GM18498 (cell line): ENCODE measurements around the gene LLGL2.
"Not testable (repeated sequence)": the region's sequence is repeated elsewhere in the genome, so short reads cannot be mapped to it uniquely, and the experiment has no call there.

ENCODE experiments used
- ATAC-seq: cut with Tn5 transposase; IDR thresholded peaks from one replicate; pipeline ENCODE4 v1.9.1; 2021; ENCODE audit warnings: mild to moderate bottlenecking, moderate library complexity; ENCODE audit not compliant: unreplicated experiment

Gene LLGL2

GRCh38 chr17:75518983-75519537 lies 6.4 kb upstream of the LLGL2 start:
- ATAC-seq, result no peak

GRCh38 chr17:75520413-75520812 lies 5.1 kb upstream of the LLGL2 start:
- ATAC-seq, result not testable (repeated sequence)

- no peak for ATAC-seq
These were observed 4.2 kb upstream of the LLGL2 start for GRCh38 chr17:75521290-75521689.

GRCh38 chr17:75521951-75522727 lies 3.4 kb upstream of the LLGL2 start:
- ATAC-seq, result no peak

GRCh38 chr17:75523647-75524046 lies 1.9 kb upstream of the LLGL2 start:
- no peak for ATAC-seq

GRCh38 chr17:75524269-75524969 lies 1.1 kb upstream of the LLGL2 start:
- ATAC-seq, result no peak

- ATAC-seq, result peak; percentile 6
These were observed 483 bp downstream of the LLGL2 start for GRCh38 chr17:75525806-75526554.

- no peak for ATAC-seq
These were observed 1.2 kb downstream of the LLGL2 start for GRCh38 chr17:75526555-75527270.

- no peak for ATAC-seq
These were observed 5.6 kb downstream of the LLGL2 start for GRCh38 chr17:75530837-75531720.

- no peak for ATAC-seq
These were observed 6.2 kb downstream of the LLGL2 start for GRCh38 chr17:75531721-75532072.

- ATAC-seq, result no peak
These were observed 9.6 kb downstream of the LLGL2 start for GRCh38 chr17:75535119-75535537.

GRCh38 chr17:75535871-75536270 lies 10.4 kb downstream of the LLGL2 start:
- ATAC-seq, result no peak

- no peak for ATAC-seq
These were observed 10.9 kb downstream of the LLGL2 start for GRCh38 chr17:75536366-75536765.

- no peak for ATAC-seq
These were observed 14.7 kb downstream of the LLGL2 start for GRCh38 chr17:75539967-75540729.

GRCh38 chr17:75540923-75541503 lies 15.5 kb downstream of the LLGL2 start:
- ATAC-seq, result no peak

GRCh38 chr17:75542229-75542628 lies 16.7 kb downstream of the LLGL2 start:
- ATAC-seq, result no peak

GRCh38 chr17:75542728-75543336 lies 17.3 kb downstream of the LLGL2 start:
- no peak for ATAC-seq

- ATAC-seq, result no peak
These were observed 18.8 kb downstream of the LLGL2 start for GRCh38 chr17:75544250-75544649.
